ENCODE data around the gene SLFN12L.
"Not testable (repeated sequence)": the region's sequence is repeated elsewhere in the genome, so short reads cannot be mapped to it uniquely, and the experiment has no call there.

SLFN12L gene

GRCh38 chr17:35541434-35541833 lies 4.0 kb upstream of the SLFN12L start:
- DNase-seq: no peak

DNA sequence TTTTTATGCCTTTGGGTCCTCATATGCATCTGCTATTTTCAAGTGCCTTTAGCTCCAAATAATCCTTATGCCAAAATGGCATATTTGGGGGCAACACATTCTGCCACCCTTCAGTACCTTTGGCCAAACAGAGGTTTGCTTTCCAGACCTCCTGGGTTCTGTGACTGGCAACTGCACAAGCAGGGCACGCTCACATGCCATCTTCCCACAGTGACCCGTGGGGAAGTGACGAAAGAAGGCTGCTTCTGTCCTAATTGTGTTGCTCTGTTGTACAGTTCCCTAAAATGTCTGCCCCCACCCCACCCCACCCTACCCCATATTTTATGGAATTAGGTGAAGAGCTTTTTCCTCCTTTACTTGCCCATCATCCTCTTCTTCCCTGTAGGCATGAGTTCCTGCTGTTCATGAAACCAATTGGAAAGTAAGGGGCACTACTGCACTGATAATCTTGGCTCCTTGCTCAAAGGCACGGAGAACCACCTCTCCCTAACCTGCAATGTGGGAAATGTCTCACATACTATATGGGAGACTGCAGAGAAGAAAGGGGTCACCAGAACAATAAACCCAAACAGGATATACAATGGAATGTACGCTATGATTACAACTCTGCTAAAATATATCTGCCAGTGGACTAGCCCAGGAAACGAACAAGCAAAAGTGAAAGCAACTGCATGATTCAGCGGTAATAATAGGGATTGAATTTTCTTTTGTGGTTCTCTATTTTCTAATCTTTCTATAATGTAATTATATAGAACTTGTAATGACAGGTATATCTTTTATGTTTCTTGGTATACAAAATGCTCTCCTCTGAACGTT lies 3.3 kb upstream of the SLFN12L start:
- peak; percentile 42 for DNase-seq

GRCh38 chr17:35539659-35540026 lies 2.2 kb upstream of the SLFN12L start:
- no peak for DNase-seq

GRCh38 chr17:35536664-35537171 lies 760 bp downstream of the SLFN12L start:
- peak; percentile 60 for DNase-seq

- not testable (repeated sequence) for DNase-seq
Observed at GRCh38 chr17:35535406-35535805, 2.1 kb downstream of the SLFN12L start.

DNA sequence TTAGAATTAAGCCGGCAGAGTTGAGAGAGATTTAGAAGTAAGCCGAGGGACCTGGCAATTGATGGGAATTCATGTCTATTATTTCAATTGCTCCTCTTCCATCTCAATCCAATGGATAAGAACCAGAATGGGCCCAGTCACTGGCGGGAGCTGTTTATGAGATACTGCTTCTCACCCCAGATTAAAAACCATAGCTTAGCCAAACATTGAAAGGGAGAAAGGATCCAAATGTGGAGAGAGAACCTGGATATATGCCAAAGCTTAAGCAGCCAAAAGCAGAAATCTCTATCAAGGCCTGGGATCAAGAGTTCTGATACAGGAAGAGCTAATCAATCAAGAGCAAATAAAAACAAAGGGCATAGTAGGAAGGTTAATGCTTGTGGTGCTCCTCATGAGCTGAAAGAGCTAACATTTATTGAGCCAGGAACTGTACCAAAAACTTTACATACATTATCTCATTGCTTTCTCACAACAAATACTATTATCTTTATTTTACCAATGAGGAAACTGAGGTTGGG lies 2.8 kb downstream of the SLFN12L start:
- DNase-seq: no peak

GRCh38 chr17:35531160-35531559 lies 6.3 kb downstream of the SLFN12L start:
- DNase-seq: no peak

GRCh38 chr17:35529866-35530265 lies 7.6 kb downstream of the SLFN12L start:
- no peak for DNase-seq

- not testable (repeated sequence) for DNase-seq
Observed at GRCh38 chr17:35529326-35529725, 8.2 kb downstream of the SLFN12L start.

DNA sequence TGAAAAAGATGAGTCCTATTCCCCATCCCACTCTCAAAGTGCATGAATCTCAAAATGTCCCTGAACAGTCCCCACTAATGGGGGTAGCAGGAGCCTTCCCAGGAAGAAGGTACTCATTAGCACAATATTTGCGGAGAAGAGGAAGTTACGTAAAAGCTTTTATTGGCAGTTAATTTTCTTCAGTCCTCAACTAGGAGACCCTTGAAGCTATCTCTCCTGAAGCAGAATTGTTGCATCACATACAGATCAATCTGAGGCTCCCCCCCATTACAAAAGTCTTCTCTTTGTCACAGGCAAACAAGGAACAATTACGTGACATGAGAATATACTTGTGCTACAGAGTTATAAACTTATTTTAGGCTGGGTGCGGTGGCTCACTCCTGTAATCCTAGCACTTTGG lies 14.2 kb downstream of the SLFN12L start:
- no peak for DNase-seq

- peak; percentile 38 for DNase-seq
Observed at GRCh38 chr17:35521654-35522256, 15.7 kb downstream of the SLFN12L start.

GRCh38 chr17:35521150-35521549 lies 16.3 kb downstream of the SLFN12L start:
- no peak for DNase-seq

DNA sequence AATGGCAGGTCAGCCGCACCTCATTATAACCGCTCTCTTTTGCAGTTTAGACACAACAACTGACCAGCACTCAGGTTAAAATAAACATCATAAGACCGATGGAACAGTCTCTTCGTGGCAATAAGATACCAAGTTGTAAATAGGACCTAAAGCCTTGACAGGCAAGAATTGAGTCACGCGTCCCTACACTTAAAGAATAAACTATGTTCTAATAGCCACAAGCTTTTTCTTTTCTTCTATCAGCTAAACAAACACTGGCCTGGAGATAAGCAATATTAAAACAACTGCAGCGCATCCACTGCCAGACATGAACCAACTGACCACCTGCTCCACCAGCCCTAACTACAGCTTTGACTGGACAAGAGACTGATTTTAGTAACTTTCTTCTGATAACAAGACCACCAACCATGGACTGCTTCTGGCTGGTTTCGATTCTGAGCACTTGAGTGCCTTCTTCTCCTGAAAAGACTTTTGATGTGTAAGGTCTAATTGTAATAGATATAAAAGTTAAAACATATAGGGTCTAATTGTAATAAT lies 17.5 kb downstream of the SLFN12L start:
- DNase-seq: no peak

GRCh38 chr17:35519439-35519838 lies 18.0 kb downstream of the SLFN12L start:
- no peak for DNase-seq

DNA sequence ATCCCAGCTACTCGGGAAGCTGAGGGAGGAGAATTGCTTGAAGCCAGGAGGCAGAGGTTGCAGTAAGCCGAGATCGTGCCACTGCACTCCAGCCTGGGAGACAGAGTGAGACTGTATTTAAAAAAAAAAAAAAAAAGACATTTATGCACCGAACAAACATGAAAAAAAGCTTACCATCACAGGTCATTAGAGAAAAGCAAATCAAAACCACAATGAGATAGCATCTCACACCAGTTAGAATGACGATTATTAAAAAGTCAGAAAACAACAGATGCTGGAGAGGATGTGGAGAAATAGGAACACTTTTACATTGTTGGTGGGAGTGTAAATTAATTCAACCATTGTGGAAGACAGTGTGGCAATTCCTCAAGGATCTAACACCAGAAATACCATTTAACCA lies 19.0 kb downstream of the SLFN12L start:
- not testable (repeated sequence) for DNase-seq

DNA sequence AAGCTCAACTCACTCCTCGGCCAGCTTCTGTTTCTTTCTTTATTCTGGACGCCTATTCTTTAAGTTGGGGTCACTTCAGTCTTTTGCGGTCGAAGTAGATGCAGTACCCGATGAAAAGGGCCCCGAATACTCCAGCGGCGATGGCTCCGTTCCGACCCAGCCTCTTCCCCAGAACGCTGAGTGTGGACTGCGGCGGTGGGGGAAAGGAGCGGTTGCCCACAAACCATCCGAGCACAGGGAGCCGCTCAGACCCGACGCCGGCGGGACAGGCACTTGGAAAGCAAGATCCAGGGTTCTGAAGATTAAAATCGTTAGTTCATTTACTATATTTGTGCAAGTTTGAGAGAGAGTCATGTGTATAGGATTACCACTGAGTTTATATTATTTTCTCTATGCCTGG lies 22.5 kb downstream of the SLFN12L start:
- no peak for DNase-seq

GRCh38 chr17:35514564-35514963 lies 22.9 kb downstream of the SLFN12L start:
- DNase-seq: no peak

GRCh38 chr17:35510052-35510451 lies 27.4 kb downstream of the SLFN12L start:
- DNase-seq: no peak

- DNase-seq: not testable (repeated sequence)
Observed at GRCh38 chr17:35507714-35508113, 29.8 kb downstream of the SLFN12L start.

DNA sequence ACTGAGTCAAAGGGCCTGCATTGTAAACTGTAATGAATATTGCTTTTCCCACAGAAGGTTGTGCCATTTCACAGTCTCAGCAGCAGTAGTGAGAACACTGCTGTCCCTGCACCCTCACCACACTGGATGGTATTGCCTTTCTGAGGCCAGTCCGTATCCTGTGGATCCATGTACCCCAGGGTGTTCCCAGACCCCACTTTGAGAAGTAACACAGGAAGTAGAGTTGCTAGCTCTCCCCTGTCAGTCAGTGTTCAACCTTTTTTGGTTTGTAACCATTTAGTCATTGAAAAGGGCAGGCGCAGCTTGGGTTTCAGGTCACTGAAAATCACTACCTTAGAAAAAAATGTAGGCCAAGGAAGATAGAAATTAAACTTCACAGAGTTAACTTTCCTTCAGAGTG lies 37.9 kb downstream of the SLFN12L start:
- no peak for DNase-seq

DNA sequence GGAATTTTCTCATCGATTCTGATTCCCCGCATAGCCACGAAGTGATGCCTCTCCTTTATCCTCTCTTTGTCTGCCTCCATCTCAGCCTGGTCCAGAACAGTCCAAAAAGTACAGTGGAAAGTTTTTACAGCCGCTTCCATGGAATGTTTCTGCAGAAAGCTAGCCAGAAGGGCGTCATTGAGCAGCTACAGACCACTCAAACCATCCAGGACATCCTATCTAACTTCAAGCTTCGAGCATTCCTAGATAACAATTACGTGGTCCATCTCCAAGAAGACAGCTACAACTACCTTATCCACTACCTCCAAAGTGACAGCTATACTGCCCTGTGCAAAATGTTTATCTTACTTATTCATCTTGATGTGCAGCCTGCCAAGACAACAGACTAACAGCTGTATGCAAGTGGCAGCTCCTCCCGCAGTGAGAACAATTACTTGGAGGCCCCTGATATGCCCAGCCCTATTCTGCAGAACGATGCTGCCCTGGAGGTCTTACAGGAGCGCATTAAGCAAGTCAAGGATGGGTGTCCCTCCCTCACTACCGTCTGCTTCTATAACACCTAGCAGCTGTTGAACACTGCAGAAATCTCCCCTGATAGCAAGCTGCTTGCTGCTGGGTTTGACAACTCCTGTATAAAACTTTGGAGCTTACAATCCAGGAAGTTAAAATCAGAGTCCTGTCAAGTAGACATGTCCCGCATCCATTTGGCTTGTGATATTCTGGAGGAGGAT lies 38.9 kb downstream of the SLFN12L start:
- no peak for DNase-seq

DNA sequence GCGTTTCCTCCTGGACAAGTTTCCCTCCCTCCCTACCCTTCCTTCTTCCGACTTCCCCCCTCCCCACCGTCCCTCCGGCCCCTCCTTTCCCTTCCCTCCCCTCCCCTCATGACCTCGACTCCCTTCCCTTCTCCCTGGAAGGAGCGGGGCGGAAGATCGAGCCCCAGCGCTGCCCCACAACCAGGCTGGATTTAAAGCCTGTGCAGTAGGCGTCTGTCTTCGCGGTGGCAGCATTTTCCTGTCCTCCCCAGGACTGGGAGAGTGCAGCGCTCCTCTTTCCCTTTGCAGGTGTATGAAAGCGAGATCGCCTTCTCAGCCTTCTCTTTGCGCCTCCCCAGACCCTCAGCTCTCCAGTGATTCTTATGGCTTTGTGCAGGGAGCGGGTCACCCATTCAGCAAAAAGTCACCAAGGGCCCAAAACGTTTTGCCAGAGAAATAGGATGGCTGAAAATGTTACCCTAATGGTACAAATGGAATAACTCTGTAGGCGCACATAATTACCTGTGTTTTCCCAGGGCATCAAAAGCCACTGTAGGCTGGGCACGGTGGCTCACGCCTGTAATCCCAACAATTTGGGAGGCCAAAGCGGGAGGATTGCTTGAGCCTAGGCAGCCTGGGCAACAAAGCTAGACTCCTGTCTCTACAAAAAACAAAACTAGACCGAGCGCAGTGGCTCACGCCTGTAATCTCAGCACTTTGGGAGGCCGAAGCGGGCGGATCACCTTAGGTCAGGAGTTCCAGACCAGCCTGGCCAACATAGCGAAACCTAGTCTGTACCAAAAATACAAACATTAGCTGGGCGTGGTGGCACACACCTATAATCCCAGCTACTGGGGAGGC lies 40.8 kb downstream of the SLFN12L start:
- DNase-seq: no peak
